PC-3 (cell line): ENCODE results near the gene SUCO.

Experiments
- EZH2 ChIP-seq: fragments of 300-600 bp; sonication (generic); IDR thresholded peaks from one replicate; pipeline ENCODE4 v1.6.1; 2017; ENCODE audit warnings: antibody characterized with exemption, mild to moderate bottlenecking, low read length; ENCODE audit not compliant: unreplicated experiment
- EZH2phosphoT487 ChIP-seq: fragments of 300-600 bp; sonication (generic); IDR thresholded peaks from 2 replicates; pipeline ENCODE4 v1.6.1; 2018; ENCODE audit warnings: mild to moderate bottlenecking, antibody characterized with exemption, low read length, borderline replicate concordance
- TF ChIP-seq, protein P1 (sequence below): fragments of 300-600 bp; sonication (generic); conservative IDR thresholded peaks from 2 replicates; pipeline ENCODE4 v1.5.1; 2017; ENCODE audit warnings: antibody characterized with exemption, low read depth, mild to moderate bottlenecking, low read length

DNA sequence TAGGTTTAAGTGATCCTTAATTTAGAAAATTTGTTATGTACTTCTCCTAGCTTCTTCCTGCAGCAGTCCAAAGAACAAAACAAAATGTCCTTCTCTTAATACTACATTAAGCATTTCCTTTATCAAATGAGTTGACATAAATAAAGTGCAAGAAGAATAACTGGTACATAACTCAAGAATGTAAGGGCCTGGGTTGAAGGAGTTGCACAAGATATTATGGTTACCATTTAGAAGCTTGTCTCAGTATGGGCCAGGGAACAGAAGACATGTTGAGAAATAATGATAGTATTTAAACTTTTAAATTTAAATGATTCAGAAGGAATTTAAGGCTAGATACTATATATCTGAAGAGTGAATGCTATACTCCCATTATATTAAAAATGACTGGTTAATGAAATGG lies 23.5 kb downstream of the SUCO start:
- TF ChIP-seq, protein P1, sequence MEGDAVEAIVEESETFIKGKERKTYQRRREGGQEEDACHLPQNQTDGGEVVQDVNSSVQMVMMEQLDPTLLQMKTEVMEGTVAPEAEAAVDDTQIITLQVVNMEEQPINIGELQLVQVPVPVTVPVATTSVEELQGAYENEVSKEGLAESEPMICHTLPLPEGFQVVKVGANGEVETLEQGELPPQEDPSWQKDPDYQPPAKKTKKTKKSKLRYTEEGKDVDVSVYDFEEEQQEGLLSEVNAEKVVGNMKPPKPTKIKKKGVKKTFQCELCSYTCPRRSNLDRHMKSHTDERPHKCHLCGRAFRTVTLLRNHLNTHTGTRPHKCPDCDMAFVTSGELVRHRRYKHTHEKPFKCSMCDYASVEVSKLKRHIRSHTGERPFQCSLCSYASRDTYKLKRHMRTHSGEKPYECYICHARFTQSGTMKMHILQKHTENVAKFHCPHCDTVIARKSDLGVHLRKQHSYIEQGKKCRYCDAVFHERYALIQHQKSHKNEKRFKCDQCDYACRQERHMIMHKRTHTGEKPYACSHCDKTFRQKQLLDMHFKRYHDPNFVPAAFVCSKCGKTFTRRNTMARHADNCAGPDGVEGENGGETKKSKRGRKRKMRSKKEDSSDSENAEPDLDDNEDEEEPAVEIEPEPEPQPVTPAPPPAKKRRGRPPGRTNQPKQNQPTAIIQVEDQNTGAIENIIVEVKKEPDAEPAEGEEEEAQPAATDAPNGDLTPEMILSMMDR, result no peak
- TF ChIP-seq EZH2 (no peak), EZH2phosphoT487 (no peak)
